SJCRH30 (cell line): ENCODE results near the gene TMEM202. TPM values are rescaled to one million over a fixed set of nuclear protein-coding genes. Genes with fewer than 3 reads are reported as not detected.
"Not testable (repeated sequence)": the region's sequence is repeated elsewhere in the genome, so short reads cannot be mapped to it uniquely, and the experiment has no call there.

Source experiments
- DNase-seq, 2 experiments: peaks; one replicate each; pipeline ENCODE4 v3.0.0-alpha.2; 2015 to 2020
- H3K27ac ChIP-seq: fragments of 250-450 bp; sonication (Bioruptor Pico); 2 replicates; pipeline ENCODE4 v1.5.1; 2020; ENCODE audit warnings: mild to moderate bottlenecking, moderate library complexity
- H3K27me3 ChIP-seq: fragments of 250-450 bp; sonication (Bioruptor Pico); 2 replicates; pipeline ENCODE4 v1.5.1; 2020; ENCODE audit warnings: mild to moderate bottlenecking, moderate library complexity
- H3K36me3 ChIP-seq: fragments of 250-450 bp; sonication (Bioruptor Pico); 2 replicates; pipeline ENCODE4 v1.5.1; 2020; ENCODE audit warnings: mild to moderate bottlenecking, moderate library complexity
- H3K4me1 ChIP-seq: fragments of 250-450 bp; sonication (Bioruptor Pico); 2 replicates; pipeline ENCODE4 v1.5.1; 2020; ENCODE audit warnings: mild to moderate bottlenecking, moderate library complexity
- H3K4me3 ChIP-seq: fragments of 250-450 bp; sonication (Bioruptor Pico); 2 replicates; pipeline ENCODE4 v1.5.1; 2020; ENCODE audit warnings: mild to moderate bottlenecking, moderate library complexity
- H3K9me3 ChIP-seq: fragments of 250-450 bp; sonication (Bioruptor Pico); replicated peaks from 2 replicates; pipeline ENCODE4 v1.5.1; 2020; ENCODE audit warnings: mild to moderate bottlenecking, moderate library complexity
- total RNA-seq: library from RNA; depleted of rRNA; stranded (reverse); fragments of >200 nt; shearing (Covaris generic); gene quantifications from 2 replicates; pipeline ENCODE4 v1.2.3, GENCODE V29; 2014

Gene TMEM202
- total RNA-seq, 1 experiment from 2014 or later, result not detected

- H3K9me3 ChIP-seq, result no peaks in the 10 kb centered on the region
- no peak for DNase-seq
- H3K4me1 ChIP-seq, result no peaks in the 10 kb centered on the region
- H3K27me3 ChIP-seq, result no peaks in the 10 kb centered on the region; the same call in 1 of the 2 replicates
- no peaks in the 10 kb centered on the region for H3K36me3 ChIP-seq
- no peak overlapping the region for H3K4me3 ChIP-seq
- no peak overlapping the region for H3K27ac ChIP-seq
Observed at GRCh38 chr15:72379856-72380430, 18.2 kb upstream of the TMEM202 start.

GRCh38 chr15:72380743-72381142 lies 17.4 kb upstream of the TMEM202 start:
- H3K36me3 ChIP-seq, result no peaks in the 10 kb centered on the region
- no peak overlapping the region for H3K27ac ChIP-seq
- H3K4me1 ChIP-seq, result no peaks in the 10 kb centered on the region
- H3K9me3 ChIP-seq, result no peaks in the 10 kb centered on the region
- H3K27me3 ChIP-seq, result no peaks in the 10 kb centered on the region; the same call in 1 of the 2 replicates
- no peak overlapping the region for H3K4me3 ChIP-seq
- no peak for DNase-seq

GRCh38 chr15:72382146-72382545 lies 16.0 kb upstream of the TMEM202 start:
- no peaks in the 10 kb centered on the region for H3K9me3 ChIP-seq
- no peaks in the 10 kb centered on the region for H3K4me1 ChIP-seq
- H3K27ac ChIP-seq, result no peak overlapping the region
- no peak overlapping the region for H3K4me3 ChIP-seq
- no peaks in the 10 kb centered on the region for H3K36me3 ChIP-seq
- H3K27me3 ChIP-seq, result no peaks in the 10 kb centered on the region; the same call in 1 of the 2 replicates
- DNase-seq, result no peak

GRCh38 chr15:72387741-72388140 lies 10.4 kb upstream of the TMEM202 start:
- Histone ChIP-seq H3K36me3 (no peaks in the 10 kb centered on the region), H3K27me3 (no peaks in the 10 kb centered on the region; the same call in 1 of the 2 replicates)

GRCh38 chr15:72389231-72389630 lies 8.9 kb upstream of the TMEM202 start:
- H3K36me3 ChIP-seq, result no peaks in the 10 kb centered on the region
- H3K9me3 ChIP-seq, result no peaks in the 10 kb centered on the region
- no peak for DNase-seq
- H3K4me3 ChIP-seq, result no peak overlapping the region
- no peaks in the 10 kb centered on the region; the same call in 1 of the 2 replicates for H3K27me3 ChIP-seq
- no peak overlapping the region for H3K27ac ChIP-seq
- H3K4me1 ChIP-seq, result no peaks in the 10 kb centered on the region

More at GRCh38 chr15:72387741-72388140, 10.4 kb upstream of the TMEM202 start:
- no peak overlapping the region for H3K4me3 ChIP-seq
- DNase-seq, result no peak
- no peaks in the 10 kb centered on the region for H3K4me1 ChIP-seq
- no peak overlapping the region for H3K27ac ChIP-seq
- no peaks in the 10 kb centered on the region for H3K9me3 ChIP-seq

GRCh38 chr15:72396331-72396730 lies 1.8 kb upstream of the TMEM202 start:
- H3K4me3 ChIP-seq, H3K27ac ChIP-seq, H3K36me3 ChIP-seq, H3K4me1 ChIP-seq, DNase-seq, H3K27me3 ChIP-seq, H3K9me3 ChIP-seq: not testable (repeated sequence)

GRCh38 chr15:72398648-72399047 lies 543 bp downstream of the TMEM202 start:
- Histone ChIP-seq H3K9me3 (no peaks in the 10 kb centered on the region), H3K4me1 (no peaks in the 10 kb centered on the region), H3K27ac (no peak overlapping the region), H3K27me3 (no peaks in the 10 kb centered on the region), H3K36me3 (no peaks in the 10 kb centered on the region), H3K4me3 (no peak overlapping the region)
- DNase-seq, result no peak

GRCh38 chr15:72402726-72403125 lies 4.6 kb downstream of the TMEM202 start:
- Histone ChIP-seq H3K27ac (no peak overlapping the region), H3K27me3 (peaks cover 9% of the 10 kb centered on the region; the same call in 1 of the 2 replicates), H3K4me3 (no peak overlapping the region), H3K4me1 (no peaks in the 10 kb centered on the region), H3K9me3 (no peaks in the 10 kb centered on the region), H3K36me3 (no peaks in the 10 kb centered on the region)
- no peak for DNase-seq

- H3K36me3 ChIP-seq, result no peaks in the 10 kb centered on the region
- DNase-seq, result no peak
- H3K4me3 ChIP-seq, result no peak overlapping the region
- no peaks in the 10 kb centered on the region for H3K9me3 ChIP-seq
- peaks cover 9% of the 10 kb centered on the region; the same call in 1 of the 2 replicates for H3K27me3 ChIP-seq
- H3K4me1 ChIP-seq, result no peaks in the 10 kb centered on the region
- H3K27ac ChIP-seq, result no peak overlapping the region
Observed at GRCh38 chr15:72404356-72404755, 6.3 kb downstream of the TMEM202 start.

GRCh38 chr15:72404841-72405240 lies 6.7 kb downstream of the TMEM202 start:
- Histone ChIP-seq H3K4me3 (no peak overlapping the region), H3K27ac (no peak overlapping the region), H3K4me1 (no peaks in the 10 kb centered on the region), H3K27me3 (peaks cover 9% of the 10 kb centered on the region; the same call in 1 of the 2 replicates), H3K36me3 (no peaks in the 10 kb centered on the region), H3K9me3 (no peaks in the 10 kb centered on the region)
- no peak for DNase-seq

- no peak for DNase-seq
- H3K36me3 ChIP-seq, result no peaks in the 10 kb centered on the region
- H3K4me3 ChIP-seq, result no peak overlapping the region
- no peaks in the 10 kb centered on the region for H3K9me3 ChIP-seq
- H3K27me3 ChIP-seq, result peaks cover 9% of the 10 kb centered on the region; the same call in 1 of the 2 replicates
- H3K4me1 ChIP-seq, result no peaks in the 10 kb centered on the region
- H3K27ac ChIP-seq, result no peak overlapping the region
Observed at GRCh38 chr15:72406936-72407335, 8.8 kb downstream of the TMEM202 start.

- H3K27ac ChIP-seq, result no peak overlapping the region
- no peaks in the 10 kb centered on the region for H3K36me3 ChIP-seq
- H3K27me3 ChIP-seq, result peaks cover 4% of the 10 kb centered on the region; the same call in 1 of the 2 replicates
- no peaks in the 10 kb centered on the region for H3K4me1 ChIP-seq
- no peak for DNase-seq
- H3K4me3 ChIP-seq, result no peak overlapping the region
- H3K9me3 ChIP-seq, result no peaks in the 10 kb centered on the region
Observed at GRCh38 chr15:72411111-72411510, 13.0 kb downstream of the TMEM202 start.

- DNase-seq, result no peak
- Histone ChIP-seq H3K4me3 (no peak overlapping the region), H3K27me3 (no peaks in the 10 kb centered on the region), H3K27ac (no peak overlapping the region), H3K9me3 (no peaks in the 10 kb centered on the region), H3K36me3 (no peaks in the 10 kb centered on the region), H3K4me1 (no peaks in the 10 kb centered on the region)
Observed at GRCh38 chr15:72411544-72411943, 13.4 kb downstream of the TMEM202 start.

- not testable (repeated sequence) for H3K36me3 ChIP-seq
Observed at GRCh38 chr15:72413337-72413736, 15.2 kb downstream of the TMEM202 start.

GRCh38 chr15:72415304-72415703 lies 17.2 kb downstream of the TMEM202 start:
- H3K4me1 ChIP-seq, result no peaks in the 10 kb centered on the region
- no peaks in the 10 kb centered on the region for H3K9me3 ChIP-seq
- H3K27me3 ChIP-seq, result no peaks in the 10 kb centered on the region
- DNase-seq, result no peak
- H3K27ac ChIP-seq, result no peak overlapping the region
- no peaks in the 10 kb centered on the region for H3K36me3 ChIP-seq
- no peak overlapping the region for H3K4me3 ChIP-seq

More at GRCh38 chr15:72413337-72413736, 15.2 kb downstream of the TMEM202 start:
- H3K27me3 ChIP-seq, H3K4me1 ChIP-seq, H3K4me3 ChIP-seq, H3K9me3 ChIP-seq, DNase-seq, H3K27ac ChIP-seq: not testable (repeated sequence)

- not testable (repeated sequence) for H3K9me3 ChIP-seq, DNase-seq, H3K4me3 ChIP-seq
Observed at GRCh38 chr15:72419768-72420167, 21.7 kb downstream of the TMEM202 start.

More at GRCh38 chr15:72419768-72420167, 21.7 kb downstream of the TMEM202 start:
- H3K36me3 ChIP-seq, H3K27ac ChIP-seq, H3K27me3 ChIP-seq, H3K4me1 ChIP-seq: not testable (repeated sequence)
